ENCODE data around the gene ABO. TPM values are rescaled to one million over a fixed set of nuclear protein-coding genes. Genes with fewer than 3 reads are reported as not detected.

The ABO gene
- total RNA-seq, 1 experiment from 2014 or later = not detected

DNA sequence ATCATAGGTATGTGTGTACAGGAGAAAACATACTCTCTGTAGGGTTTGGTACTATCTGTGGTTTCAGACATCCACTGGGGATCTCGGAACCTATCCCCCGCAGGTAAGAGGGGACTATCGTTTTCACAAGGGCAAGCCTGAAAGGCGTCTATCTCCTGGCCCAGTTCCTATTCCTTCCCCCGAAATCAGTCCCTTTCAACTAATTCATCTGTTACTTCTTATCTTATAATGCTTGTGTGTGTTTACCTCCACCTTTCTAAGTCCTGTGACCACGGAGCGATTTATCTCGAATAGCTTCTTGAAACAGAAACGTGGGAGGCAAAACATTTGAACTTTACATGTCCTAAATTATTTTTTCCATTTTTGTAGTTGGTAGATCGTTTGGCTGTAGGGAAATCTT lies 11.4 kb downstream of the ABO start:
- H3K9me3 ChIP-seq (replicated peaks) = peaks cover 3% of the 10 kb centered on the region; the same call in 1 of the 2 replicates
- H3K27me3 ChIP-seq (replicated peaks) = peaks cover 27% of the 10 kb centered on the region
- H3K4me1 ChIP-seq (replicated peaks) = no peaks in the 10 kb centered on the region
- H3K4me3 ChIP-seq = no peak overlapping the region
- no peaks in the 10 kb centered on the region for H3K36me3 ChIP-seq
- no peak for DNase-seq (ENCODE audit: low read depth in 1 of 2, low spot score in 2 of 2)
- no peak overlapping the region for H3K27ac ChIP-seq

DNA sequence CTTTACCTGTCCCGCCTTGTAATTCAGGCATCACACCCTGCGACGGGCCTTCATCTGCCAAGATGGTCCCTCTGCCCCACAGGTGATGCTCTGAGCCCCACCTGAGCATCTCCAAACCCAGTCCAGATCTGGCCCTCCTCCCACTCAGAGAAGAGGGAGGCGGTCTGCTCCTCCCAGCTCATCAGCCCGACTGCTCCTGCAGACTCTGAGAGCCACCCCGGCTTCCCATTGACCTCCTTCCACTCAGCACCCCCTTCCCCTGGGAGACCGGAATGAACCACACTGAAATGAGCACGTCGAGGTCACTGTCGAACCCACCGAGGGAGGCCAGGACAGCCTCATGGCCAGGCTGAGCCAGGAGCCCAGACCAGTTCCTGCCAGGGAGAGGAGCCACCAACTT lies 12.8 kb downstream of the ABO start:
- peaks cover 23% of the 10 kb centered on the region for H3K27me3 ChIP-seq (replicated peaks)
- H3K27ac ChIP-seq = no peak overlapping the region
- no peaks in the 10 kb centered on the region for H3K36me3 ChIP-seq
- DNase-seq (ENCODE audit: low read depth in 1 of 2, low spot score in 2 of 2) = no peak
- H3K4me1 ChIP-seq (replicated peaks) = no peaks in the 10 kb centered on the region
- H3K4me3 ChIP-seq = no peak overlapping the region
- peaks cover 3% of the 10 kb centered on the region; the same call in 1 of the 2 replicates for H3K9me3 ChIP-seq (replicated peaks)

DNA sequence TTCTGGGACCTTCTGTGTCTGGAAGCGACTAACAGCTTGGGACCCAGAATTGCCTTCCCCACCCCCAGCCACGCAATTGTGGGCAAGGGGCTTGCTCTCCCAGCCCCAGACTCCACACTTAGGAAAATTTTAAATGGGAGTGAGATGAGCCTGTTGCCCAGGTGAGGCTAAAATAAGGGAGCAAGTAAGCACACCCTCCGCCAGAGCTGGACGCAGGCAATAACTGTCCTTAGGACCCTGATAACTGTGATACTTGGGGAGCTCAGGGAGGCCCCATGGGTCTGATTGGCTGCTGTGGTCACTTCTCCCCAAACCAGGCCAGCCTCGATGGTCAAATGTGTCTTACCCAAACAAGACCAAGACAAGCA lies 13.3 kb downstream of the ABO start:
- no peak for DNase-seq (ENCODE audit: low read depth in 1 of 2, low spot score in 2 of 2)
- H3K27ac ChIP-seq = no peak overlapping the region
- no peaks in the 10 kb centered on the region for H3K4me1 ChIP-seq (replicated peaks)
- no peak overlapping the region for H3K4me3 ChIP-seq
- no peaks in the 10 kb centered on the region for H3K36me3 ChIP-seq
- peaks cover 3% of the 10 kb centered on the region; the same call in 1 of the 2 replicates for H3K9me3 ChIP-seq (replicated peaks)
- peaks cover 23% of the 10 kb centered on the region for H3K27me3 ChIP-seq (replicated peaks)

DNA sequence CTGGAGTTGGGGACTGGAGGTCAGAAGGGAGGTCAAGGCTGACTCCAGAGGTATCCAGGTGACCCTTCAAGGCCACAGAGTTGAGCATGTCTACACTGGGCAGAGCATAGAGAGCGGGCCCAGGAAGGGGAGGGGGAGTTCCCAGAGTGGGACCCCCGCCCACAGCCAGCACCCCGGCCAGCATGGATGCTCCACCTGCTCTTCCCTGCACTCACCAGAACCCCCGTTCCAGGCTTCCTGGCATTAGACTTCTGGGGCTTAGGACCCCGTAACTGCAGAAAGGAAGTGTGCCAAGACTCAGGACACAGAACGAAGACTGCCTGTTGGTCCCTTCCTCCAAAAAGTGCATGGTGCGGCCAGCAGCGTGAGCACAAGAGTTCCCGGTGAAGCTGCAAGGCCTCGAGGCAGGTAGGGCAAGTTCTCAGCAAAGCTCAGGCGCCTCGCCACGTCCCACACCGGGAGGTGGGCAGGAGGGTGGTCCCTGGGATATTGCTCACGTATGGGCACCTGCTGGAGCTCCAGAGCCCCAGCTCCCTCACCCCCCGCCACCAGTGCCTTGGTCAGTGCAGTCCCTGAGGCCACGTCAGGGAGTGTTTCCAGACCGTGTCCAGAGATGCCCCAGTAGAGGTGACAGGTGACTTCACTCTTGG lies 13.8 kb downstream of the ABO start:
- Histone ChIP-seq H3K36me3 (no peaks in the 10 kb centered on the region), H3K4me3 (no peak overlapping the region), H3K27me3 (replicated peaks) (peaks cover 23% of the 10 kb centered on the region), H3K9me3 (replicated peaks) (peaks cover 3% of the 10 kb centered on the region; the same call in 1 of the 2 replicates), H3K4me1 (replicated peaks) (no peaks in the 10 kb centered on the region), H3K27ac (no peak overlapping the region)
- no peak for DNase-seq (ENCODE audit: low read depth in 1 of 2, low spot score in 2 of 2)

GRCh38 chr9:133260334-133261102 lies 14.5 kb downstream of the ABO start:
- Histone ChIP-seq H3K27ac (no peak overlapping the region), H3K27me3 (replicated peaks) (peaks cover 23% of the 10 kb centered on the region), H3K9me3 (replicated peaks) (peaks cover 3% of the 10 kb centered on the region; the same call in 1 of the 2 replicates), H3K4me1 (replicated peaks) (no peaks in the 10 kb centered on the region), H3K4me3 (no peak overlapping the region), H3K36me3 (no peaks in the 10 kb centered on the region)
- no peak for DNase-seq (ENCODE audit: low read depth in 1 of 2, low spot score in 2 of 2)

DNA sequence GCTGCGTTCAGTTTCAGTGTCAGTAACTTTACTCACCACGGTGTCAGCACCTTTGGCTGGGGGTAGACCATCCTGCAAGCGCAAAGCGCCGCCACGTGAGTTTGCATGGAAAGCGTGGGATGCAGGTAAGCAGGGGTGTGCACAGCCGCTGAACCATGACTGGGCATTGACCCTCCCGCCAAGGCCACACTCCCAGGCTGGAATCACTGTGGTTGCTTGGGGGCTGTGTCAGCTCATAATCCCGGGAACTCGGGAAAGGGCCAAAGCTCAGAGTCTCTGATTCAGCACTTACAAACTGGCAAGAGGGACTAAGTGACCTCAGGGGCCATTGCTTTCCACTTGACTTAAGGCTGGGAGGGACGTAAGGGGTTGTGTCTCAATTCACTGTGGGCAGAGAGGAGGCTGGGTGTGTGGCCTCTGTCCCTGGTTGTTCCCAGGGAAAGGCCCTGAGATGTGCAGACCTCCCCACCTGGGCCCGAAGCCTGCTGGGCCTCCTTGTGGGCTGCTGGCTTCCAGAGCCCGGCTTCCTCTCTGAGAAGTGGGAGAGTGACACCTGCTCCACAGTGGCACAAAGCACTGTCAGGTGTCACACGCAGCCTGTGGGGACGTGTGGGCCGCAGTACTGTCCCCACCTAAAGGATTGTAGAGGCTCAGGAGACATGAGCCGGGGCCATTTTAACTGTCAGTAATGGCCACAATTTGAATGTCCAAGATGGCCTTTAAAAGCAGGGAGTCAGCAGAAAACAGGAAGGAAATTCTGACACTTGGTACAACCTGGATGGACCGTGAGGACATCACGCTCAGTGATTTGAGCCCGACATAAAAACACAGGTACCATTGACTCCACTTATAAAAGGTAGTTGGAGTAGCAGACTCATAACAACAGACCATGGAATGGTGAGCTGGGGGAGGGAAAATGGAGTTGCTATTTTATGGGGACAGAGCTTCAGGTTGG lies 16.7 kb downstream of the ABO start:
- H3K4me3 ChIP-seq = no peak overlapping the region
- H3K36me3 ChIP-seq = no peaks in the 10 kb centered on the region
- no peaks in the 10 kb centered on the region for H3K4me1 ChIP-seq (replicated peaks)
- DNase-seq (ENCODE audit: low read depth in 1 of 2, low spot score in 2 of 2) = no peak
- H3K9me3 ChIP-seq (replicated peaks) = no peaks in the 10 kb centered on the region
- H3K27me3 ChIP-seq (replicated peaks) = peaks cover 11% of the 10 kb centered on the region
- no peak overlapping the region for H3K27ac ChIP-seq

DNA sequence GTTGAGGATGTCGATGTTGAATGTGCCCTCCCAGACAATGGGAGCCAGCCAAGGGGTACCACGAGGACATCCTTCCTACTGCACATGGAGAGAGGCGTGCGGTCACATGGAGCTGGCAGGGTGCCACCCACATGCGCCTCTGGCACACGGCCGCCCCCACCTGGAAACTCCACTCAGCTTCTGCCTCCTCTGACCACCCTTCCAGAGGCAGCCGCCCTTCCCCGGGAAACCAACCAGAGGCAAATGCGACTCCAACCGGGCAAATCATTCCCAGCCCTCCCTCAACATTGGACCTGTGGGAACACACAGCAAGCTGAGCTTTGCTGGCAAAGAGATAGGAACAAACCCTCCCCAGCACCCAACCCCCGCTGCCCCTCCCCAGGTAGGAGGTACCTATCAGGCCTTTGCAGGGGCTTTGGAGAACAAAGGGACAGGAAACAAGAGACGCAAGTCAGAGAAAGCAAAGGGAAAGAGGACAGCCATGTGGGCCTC lies 17.5 kb downstream of the ABO start:
- H3K27ac ChIP-seq = no peak overlapping the region
- peaks cover 5% of the 10 kb centered on the region; the same call in 1 of the 2 replicates for H3K27me3 ChIP-seq (replicated peaks)
- no peaks in the 10 kb centered on the region for H3K36me3 ChIP-seq
- no peak overlapping the region for H3K4me3 ChIP-seq
- DNase-seq (ENCODE audit: low read depth in 1 of 2, low spot score in 2 of 2) = no peak
- H3K4me1 ChIP-seq (replicated peaks) = no peaks in the 10 kb centered on the region
- H3K9me3 ChIP-seq (replicated peaks) = no peaks in the 10 kb centered on the region

GRCh38 chr9:133256686-133257091 lies 18.3 kb downstream of the ABO start:
- Histone ChIP-seq H3K27me3 (replicated peaks) (no peaks in the 10 kb centered on the region; the same call in 1 of the 2 replicates), H3K27ac (no peak overlapping the region), H3K4me1 (replicated peaks) (no peaks in the 10 kb centered on the region), H3K36me3 (no peaks in the 10 kb centered on the region), H3K9me3 (replicated peaks) (no peaks in the 10 kb centered on the region), H3K4me3 (no peak overlapping the region)
- no peak for DNase-seq (ENCODE audit: low read depth in 1 of 2, low spot score in 2 of 2)

DNA sequence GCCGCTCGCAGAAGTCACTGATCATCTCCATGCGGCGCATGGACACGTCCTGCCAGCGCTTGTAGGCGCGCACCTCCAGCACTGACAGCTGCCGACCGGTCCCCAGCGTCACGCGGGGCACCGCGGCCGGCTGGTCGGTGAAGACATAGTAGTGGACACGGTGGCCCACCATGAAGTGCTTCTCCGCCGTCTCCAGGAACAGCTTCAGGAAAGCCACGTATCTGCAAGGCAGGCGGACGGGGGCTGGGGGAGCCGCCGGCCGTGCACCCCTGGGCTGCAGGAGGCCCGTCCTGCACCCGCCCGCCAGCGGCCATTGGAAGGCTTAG lies 18.9 kb downstream of the ABO start:
- Histone ChIP-seq H3K27ac (no peak overlapping the region), H3K9me3 (replicated peaks) (no peaks in the 10 kb centered on the region), H3K27me3 (replicated peaks) (no peaks in the 10 kb centered on the region; the same call in 1 of the 2 replicates), H3K4me1 (replicated peaks) (no peaks in the 10 kb centered on the region), H3K36me3 (no peaks in the 10 kb centered on the region), H3K4me3 (no peak overlapping the region)
- no peak for DNase-seq (ENCODE audit: low read depth in 1 of 2, low spot score in 2 of 2)

GRCh38 chr9:133255371-133256135 lies 19.4 kb downstream of the ABO start:
- Histone ChIP-seq H3K36me3 (no peaks in the 10 kb centered on the region), H3K27me3 (replicated peaks) (peaks cover 3% of the 10 kb centered on the region; the same call in 1 of the 2 replicates), H3K4me1 (replicated peaks) (no peaks in the 10 kb centered on the region), H3K9me3 (replicated peaks) (no peaks in the 10 kb centered on the region), H3K27ac (no peak overlapping the region), H3K4me3 (no peak overlapping the region)
- DNase-seq (ENCODE audit: low read depth in 1 of 2, low spot score in 2 of 2) = no peak

DNA sequence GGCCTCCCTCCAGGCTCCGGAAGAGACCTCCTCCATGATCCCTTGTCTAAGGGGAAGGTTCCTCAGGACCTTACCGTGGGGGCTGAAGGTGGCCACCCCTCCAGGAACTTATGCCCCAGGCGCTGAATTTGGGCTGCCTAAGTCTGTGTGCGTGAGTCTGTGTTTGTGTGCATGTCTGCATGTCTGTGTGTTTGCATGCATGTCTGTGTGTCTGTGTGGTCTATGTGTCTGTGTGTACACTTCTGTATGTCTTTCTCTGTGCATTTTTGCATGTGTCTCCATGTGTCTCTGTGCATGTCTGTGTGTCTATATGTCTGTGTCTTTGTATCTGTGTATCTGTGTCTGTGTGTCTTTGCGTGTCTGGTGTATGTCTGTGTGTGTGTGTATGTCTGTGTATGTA lies 20.5 kb downstream of the ABO start:
- H3K27me3 ChIP-seq (replicated peaks) = peaks cover 13% of the 10 kb centered on the region
- no peaks in the 10 kb centered on the region for H3K4me1 ChIP-seq (replicated peaks)
- H3K9me3 ChIP-seq (replicated peaks) = no peaks in the 10 kb centered on the region
- DNase-seq (ENCODE audit: low read depth in 1 of 2, low spot score in 2 of 2) = no peak
- no peaks in the 10 kb centered on the region for H3K36me3 ChIP-seq
- H3K4me3 ChIP-seq = no peak overlapping the region
- no peak overlapping the region for H3K27ac ChIP-seq

GRCh38 chr9:133253268-133253667 lies 21.7 kb downstream of the ABO start:
- no peaks in the 10 kb centered on the region for H3K36me3 ChIP-seq
- no peaks in the 10 kb centered on the region for H3K4me1 ChIP-seq (replicated peaks)
- no peaks in the 10 kb centered on the region for H3K9me3 ChIP-seq (replicated peaks)
- H3K27ac ChIP-seq = no peak overlapping the region
- H3K4me3 ChIP-seq = no peak overlapping the region
- no peak for DNase-seq (ENCODE audit: low read depth in 1 of 2, low spot score in 2 of 2)
- peaks cover 19% of the 10 kb centered on the region for H3K27me3 ChIP-seq (replicated peaks)
